GM21786 (cell line): ENCODE measurements around the gene ACD.
"Not testable (repeated sequence)": the region's sequence is repeated elsewhere in the genome, so short reads cannot be mapped to it uniquely, and the experiment has no call there.

ENCODE experiments used
- ATAC-seq: cut with Tn5 transposase; IDR thresholded peaks from one replicate; pipeline ENCODE4 v1.9.1; 2021; ENCODE audit not compliant: unreplicated experiment

The ACD gene

DNA sequence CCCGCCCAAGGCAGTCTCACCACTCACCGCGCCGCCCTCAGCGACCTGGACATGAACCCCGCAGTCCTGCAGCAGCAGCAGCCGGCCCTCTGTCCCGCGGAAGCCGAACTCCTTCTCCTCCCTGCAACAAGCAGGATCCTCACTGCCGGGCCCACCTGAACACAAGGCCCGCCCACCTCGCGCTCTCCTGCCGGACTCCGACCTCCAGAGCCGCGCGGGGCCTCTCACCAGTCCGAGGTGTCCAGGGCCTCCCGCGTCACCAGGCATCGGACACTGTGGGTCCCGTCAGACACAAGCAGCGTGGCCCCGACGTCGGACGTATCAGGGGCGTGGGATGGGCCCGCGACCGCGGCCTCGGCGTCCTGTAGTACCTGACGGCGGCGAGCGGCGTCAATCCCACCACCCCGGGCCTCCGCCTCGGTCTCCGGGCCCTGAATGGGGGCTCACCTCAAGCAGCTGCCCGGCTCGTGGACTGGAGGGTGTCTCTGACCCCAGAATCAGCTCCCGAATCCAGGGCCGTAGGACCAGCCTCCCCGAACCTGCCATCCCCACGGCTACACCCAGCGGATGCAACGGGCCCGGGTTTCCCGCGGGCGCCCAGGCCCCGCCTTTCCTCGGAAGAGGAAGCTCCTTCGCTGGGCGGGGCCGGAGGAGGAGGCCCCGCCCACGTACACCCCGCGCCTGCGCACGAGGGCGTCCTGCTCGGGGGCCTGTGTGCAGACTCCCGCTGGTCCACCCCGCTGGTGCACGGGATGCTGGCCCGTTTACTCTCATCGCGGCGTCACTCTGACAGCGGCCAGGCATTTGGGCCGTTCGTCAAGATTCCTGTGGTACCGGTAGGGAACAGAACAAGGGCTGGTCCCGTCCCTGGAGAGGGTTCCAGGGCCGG, at the start of gene ACD:
ACD (minus strand) TSS at position 586 of the 889 bp plus-strand sequence; CDS start at position 546, 40 bp downstream.
- ATAC-seq = peak; percentile 52

DNA sequence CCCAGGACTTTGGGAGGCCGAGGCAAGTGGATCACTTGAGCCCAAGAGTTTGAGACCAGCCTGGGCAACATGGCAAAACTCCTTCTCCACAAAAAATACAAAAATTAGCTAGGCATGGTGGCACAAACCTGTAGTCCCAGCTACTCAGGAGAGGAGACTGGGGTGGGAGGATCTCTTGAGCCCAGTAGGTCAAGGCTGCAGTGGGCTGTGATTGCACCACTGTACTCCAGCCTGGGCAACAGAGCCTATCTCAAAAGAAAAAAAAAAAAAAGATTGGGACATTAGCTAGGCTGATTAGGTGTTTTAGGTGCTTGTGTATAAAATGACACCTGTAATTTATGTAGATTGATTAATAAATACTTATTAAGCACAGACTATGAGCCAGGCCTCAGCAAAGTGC, 49.0 kb upstream of the ACD start:
- ATAC-seq = no peak

DNA sequence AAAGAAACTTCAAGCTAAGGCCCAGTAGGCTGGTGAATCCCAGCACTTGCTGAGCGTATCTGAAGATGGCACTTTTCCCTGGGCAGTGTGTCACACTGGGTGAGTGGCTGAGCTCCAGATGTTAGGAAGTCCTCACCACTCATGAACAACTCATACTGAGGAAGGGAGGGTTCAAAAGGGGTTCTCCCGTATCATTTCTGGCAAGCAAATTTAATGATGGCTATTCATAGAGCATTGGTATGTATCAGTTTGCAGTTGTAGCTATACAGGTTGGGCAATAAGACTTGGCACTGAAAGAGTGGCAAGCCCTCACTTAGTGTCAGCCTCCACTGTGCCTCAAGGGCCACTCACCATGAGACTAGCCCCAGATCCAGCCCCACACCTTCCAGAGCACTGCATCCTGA, 48.3 kb upstream of the ACD start:
- no peak for ATAC-seq

DNA sequence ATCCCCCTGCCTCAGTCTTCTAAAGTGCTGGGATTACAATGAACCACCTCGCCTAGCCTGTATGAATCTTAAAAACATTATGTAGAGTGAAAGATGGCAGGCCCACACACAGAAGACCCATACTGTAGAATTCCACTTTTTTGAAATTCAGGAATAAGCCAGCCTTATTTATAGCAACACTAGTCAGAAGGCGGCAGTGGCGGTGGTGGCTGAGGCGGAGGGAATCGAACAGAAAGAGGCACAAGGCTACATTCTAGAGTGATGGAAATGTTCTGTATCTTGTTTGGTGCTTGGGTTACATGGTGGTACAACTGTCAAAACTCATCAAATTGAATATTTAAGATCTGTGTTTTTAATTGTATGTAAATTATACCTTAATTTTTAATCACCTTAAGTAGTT, 47.7 kb upstream of the ACD start:
- no peak for ATAC-seq

DNA sequence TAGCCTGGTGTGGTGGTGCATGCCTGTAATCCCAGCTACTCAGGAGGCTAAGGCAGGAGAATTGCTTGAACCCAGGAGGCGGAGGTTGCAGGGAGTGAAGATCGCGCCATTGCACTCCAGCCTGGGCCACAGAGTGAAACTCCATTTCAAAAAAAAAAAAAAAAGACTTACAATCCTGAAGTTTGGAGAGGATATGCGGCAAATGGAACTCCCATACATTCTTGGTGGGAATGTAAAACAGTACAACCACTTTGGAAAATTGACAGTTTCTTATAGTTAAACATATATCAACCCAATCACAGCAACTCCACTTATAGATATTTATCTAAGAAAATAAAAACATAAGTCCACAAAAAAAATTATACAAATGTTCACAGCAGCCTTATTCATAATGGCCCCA, 47.1 kb upstream of the ACD start:
- ATAC-seq = no peak

DNA sequence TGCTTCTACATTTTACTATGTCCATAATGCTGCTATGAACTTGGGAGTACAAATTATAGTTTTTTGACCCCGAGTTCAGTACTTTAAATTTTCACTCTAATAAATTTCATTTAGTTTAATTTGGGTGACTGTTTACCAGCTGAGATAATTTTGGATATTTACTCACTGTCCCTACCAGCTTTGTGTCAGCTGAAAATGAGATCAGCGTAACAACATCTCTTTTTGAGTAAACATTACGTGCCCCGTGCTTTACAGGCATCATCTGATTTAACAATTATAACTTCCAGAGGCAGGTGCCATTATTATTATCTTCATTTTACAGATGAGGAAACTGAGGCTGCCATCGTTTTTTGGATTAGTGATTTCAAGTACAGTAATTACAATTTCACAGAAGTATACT, 44.0 kb upstream of the ACD start:
- ATAC-seq = no peak

DNA sequence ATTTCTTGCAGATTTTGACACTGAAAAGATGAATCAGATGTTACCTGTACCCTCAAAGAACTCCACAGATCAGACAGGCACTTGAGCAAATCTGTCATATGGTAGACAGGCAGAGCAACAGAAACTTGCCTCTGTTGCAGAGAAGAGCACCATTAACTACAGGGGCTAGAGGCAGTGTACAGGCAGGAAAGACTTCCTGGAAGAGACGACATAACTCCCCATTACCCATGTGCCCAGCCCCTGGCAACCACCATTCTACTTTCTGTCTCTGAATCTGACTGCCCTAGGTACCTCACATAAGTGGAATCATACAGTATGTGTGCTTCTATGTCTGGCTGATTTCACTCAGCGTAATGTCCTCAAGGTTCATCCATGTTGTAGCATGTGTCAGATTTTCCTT, 43.6 kb upstream of the ACD start:
- no peak for ATAC-seq

DNA sequence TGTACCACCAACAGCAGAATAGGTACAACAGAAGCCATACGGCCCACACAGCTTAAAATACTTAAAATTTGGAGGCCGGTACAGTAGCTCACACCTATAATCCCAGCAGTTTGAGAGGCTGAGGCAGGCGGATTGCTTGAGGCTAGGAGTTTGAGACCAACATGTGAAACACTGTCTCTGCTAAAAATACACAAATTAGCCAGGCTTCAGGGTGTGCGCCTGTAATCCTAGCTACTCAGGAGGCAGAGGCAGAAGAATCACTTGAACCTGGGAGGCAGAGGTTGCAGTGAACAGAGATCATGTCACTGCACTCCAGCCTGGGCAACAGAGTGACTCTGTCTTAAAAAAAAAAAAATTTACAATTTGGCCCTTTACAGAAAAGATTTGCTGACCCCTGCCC, 42.1 kb upstream of the ACD start:
- no peak for ATAC-seq

DNA sequence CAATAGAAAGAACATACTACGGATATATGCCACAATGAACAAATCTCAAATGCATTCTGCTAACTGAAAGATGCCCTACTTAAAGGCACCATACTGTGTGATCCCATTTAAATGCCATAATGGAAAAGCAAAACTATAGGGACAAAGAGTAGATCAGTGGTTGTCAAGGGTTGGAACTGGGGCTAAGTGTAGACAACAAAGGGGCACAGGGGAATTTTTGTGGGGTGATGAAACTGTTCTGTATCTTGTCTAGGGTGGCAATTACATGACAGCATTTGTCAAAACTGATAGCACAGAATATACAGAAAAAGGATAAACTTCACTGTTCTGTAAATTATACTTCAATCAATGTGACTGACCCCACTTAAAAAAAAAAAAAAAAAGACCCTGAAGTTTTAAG, 41.4 kb upstream of the ACD start:
- no peak for ATAC-seq

DNA sequence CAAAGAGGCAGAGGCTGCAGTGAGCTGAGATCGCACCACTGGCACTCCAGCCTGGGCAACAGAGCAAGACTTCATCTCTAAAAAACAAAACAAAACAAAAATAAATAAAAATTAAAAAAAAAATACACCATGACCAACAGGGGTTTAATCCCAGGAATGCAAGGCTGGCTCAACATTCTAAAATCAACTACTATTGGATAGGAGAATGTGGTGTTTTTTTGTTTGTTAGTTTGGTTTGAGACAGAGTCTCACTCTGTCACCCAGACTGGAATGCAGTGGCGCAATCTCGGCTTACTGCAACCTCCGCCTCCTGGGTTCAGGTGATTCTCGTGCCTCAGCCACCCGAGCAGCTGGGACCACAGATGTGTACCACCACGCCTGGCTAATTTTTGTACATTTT, 39.2 kb upstream of the ACD start:
- ATAC-seq = no peak

DNA sequence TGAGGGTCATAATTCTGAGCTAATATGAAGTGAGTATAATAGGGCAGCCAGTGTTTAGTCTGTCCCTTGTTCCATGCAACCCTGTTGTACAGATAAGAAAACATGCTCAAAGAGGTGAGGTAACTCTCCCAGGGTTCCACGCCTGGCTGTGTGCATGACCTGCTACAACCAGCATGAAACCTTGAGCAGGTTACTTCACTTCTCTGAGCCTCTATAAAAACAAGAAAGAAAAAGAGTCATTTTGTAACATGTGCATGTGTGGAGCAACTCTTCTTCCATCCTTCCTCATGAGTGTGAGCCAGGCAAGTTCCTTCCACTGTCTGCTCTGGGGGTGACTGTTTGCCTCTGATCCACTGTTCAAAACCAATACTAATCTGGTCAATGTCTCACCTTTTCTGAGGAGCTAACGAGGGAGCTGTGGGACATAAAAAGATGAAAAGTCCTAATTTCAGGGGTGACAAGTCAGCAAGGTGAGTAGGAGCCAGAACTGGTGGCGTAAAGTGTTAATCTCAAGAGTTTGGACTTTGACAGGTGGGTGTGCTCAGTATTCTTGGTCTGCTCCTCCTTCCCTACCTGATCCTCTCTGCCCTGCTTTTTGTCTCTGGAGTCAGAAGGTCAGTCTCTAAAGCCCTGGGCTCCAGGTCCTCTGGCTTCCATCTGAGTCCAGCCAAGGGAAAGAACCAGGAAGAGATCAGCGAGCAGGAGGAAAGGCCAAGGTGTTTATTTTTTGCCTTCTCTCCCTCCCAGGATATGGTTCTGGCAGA, 37.5 kb upstream of the ACD start:
- no peak for ATAC-seq

DNA sequence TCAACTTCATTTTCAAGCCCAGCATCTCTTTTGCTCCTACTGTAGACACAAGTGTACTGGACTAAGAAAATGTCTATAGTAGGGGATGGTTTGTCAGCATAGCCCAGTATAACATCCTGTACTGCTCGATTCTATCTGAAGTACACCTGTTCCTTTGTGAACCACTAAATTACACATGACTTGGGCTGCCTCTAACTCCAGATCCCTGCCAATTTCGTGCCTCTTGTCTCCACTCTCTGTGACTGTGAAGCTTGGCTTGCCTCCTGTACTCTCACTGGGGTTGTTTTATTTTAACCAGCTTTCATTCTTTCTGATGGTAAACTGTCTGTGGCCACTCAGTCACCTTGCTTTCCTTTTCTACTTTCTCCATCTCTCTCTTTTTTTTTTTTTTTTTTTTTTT, 34.6 kb upstream of the ACD start:
- ATAC-seq = no peak

DNA sequence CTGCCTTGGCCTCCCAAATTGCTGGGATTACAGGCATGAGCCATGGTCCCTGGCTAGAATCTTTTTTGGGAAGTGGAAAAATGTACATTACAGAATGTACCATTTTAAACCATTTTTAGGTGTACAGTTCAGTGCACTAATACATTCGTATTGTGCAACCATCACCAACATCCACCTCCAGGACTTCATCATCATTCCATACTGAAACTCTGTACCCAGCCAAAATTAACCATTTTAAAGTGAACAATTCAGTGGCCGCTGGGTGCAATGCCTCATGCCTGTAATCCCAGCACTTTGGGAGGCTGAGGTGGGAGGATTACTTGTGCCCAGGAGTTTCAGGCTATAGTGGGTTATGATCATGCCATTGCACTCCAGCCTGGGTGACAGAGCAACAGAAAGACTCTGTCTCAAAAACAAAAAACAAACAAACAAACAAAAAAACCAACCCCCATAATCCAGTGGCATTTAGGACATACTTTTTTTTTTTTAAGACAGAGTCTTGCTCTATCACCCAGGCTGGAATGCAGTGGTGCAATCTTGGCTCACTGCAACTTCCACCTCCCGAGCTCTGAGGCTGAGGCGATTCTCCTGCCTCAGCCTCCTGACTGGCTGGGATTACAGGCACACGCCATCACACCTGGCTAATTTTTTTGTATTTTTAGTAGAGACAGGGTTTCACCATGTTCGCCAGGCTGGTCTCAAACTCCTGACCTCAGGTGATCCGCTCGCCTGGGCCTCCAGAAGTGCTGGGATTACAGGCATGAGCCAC, 33.6 kb upstream of the ACD start:
- not testable (repeated sequence) for ATAC-seq

DNA sequence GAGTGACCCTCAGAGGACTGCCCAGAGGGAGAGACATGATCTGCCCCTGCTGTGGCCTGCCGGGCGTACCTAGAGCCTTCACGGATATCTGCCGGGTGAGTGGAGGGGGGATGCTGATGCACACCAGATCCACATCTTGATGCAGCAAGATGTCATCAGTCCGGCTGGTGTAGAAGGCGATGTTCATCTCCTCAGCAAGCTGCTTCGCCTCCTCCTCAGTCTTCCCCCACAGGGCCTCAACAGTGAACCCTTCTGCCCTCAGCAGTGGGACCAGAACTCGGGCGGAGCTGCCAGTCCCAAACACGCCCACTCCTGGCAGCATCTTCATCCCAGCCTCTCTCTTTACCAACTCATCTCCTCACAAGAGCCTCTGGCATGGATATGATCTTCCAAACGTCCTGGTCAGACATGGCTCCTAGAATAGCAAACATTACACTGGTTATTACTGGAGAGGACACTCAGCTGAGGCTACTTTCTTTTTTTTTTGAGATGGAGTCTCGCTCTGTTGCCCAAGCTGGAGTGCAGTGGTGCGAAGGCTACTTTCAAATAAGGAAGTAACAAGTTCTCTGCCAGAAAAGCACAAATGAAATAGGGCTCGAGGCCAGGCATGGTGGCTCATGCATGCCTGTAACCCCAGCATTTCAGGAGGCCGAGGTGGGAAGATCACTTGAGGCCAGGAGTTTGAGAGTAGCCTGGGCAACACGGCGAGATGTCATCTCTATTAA, 25.5 kb upstream of the ACD start:
- no peak for ATAC-seq

DNA sequence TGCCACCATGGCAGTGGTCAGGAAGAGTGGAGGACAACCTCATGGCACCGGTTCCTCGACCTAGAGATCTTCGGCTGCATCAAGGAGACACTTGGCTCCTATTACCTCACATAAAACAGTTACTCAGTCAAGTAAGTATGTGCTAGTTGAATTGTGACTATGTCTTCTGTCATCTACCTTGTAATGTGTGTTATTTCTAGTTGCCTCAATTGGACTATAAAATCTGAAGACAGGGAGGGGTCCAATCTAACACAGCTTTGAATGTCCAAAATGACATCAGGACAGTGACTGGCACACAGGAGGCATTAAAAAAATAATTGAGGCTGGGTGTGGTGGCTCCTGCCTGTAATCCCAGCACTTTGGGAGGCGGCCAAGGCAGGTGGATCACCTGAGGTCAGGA, 23.7 kb upstream of the ACD start:
- no peak for ATAC-seq

DNA sequence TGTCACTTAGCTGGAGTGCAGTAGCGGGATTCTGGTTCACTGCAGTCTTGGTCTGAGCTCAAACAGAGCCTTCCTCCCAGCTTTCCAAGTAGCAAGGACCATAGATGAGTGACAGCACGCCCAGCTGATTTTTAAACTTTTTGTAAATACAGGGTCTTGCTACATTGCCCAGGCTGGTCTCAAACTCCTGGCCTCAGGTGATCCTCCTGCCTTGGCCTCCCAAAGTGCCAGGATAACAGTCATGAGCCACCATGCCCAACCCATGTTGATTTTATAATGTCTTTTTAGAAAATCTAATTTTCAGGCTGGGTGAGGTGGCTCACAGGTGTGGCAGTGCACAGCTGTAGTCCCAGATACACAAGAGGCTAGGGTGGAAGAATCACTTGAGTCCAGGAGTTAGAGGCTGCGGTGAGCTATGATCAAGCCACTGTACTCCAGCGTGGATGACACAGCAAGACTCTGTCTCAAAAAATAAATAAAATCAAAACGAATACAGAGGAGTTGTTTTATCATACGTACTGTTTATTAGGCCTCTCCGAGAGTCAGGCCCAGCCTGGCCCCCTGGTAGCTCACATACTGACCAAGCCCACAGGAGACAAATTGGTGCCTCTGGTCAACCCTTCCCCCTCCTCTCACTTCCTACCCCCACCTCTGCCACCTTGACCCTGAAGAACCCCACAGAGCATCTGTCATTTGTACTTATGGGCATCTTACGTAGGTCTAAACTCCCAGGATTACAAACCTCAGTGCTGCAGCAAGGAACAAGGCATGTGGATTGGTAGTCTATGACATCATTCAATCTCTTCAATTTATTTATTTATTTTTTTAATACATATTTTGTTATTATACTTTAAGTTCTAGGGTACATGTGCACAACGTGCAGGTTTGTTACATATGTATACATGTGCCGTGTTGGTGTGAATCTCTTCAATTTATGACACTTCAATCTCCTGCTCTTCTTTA, 20.2 kb upstream of the ACD start:
- no peak for ATAC-seq

DNA sequence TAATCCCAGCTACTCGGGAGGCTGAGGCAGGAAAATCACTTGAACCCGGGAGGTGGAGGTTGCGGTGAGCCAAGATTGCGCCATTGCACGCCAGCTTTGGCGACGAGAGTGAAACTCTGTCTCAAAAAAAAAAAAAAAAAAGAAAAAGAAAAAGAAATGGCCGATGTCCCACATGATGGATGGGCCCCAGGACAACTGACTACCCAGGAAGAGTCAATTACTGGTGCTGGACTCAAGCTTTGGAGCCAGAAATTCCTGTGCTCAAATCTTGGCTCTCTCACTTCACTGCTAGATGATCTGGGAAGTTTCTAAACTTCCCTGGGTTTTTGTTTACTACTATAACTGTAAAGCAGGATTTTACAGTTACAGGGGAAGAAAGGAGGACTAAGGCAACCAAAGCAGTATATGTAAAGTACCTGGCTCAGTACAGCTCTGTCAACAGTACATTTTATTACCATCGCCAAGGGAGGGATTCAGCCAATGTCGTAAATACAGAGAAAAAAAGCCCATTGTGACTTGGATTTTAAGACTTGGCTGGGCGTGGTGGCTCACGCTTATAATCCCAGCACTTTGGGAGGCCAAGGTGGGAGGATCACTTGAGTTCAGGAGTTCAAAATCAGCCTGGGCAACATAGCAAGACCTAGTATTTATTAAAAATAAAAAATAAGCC, 18.4 kb upstream of the ACD start:
- no peak for ATAC-seq

DNA sequence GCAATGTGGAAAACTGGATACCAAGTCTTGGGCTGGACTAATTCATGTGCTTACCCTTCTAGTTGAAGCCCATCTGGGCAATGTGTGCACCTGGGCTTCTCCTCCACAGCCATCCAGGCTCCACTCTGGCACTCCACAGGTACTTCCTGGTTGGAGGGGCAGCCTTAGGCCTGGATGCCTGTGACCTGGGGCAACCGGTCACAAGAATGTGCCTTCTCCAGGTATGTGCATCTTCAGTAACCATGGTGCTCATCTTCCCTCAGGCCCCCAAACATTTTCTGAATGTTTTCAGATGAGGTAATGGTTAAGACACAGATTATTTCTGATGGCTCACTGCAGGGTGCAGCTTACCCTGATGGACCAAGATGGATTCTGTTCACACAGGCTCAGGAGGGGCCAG, 17.7 kb upstream of the ACD start:
- ATAC-seq = no peak

DNA sequence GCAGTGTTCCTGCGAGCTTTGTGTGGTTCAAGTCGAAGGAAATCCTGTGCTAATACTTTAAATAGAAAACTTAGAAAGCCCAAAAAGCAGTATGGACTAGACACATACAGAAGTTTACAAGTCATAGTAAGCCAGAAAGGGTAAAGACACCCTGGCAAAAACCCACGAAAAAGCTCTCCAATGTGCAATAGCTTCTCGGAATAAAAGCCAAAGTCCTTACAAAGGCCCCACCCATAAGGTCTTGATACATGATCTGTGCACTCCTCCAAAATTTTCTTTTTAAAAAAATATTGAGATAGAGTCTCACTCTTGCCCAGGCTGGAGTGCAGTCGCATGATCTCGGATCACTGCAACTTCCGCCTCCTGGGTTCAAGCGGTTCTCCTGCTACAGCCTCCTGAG, 16.9 kb upstream of the ACD start:
- ATAC-seq = no peak
